Ishikawa (cell line): ENCODE data around the gene UTS2B.

Source experiments
- CEBPB ChIP-seq: IDR thresholded peaks from 2 replicates; pipeline ENCODE4 v1.6.1; 2012
- EGR1 ChIP-seq: IDR thresholded peaks from 2 replicates; pipeline ENCODE4 v1.6.1; 2012
- EP300 ChIP-seq: IDR thresholded peaks from 2 replicates; pipeline ENCODE4 v1.6.1; 2012; ENCODE audit warnings: borderline replicate concordance
- REST ChIP-seq: IDR thresholded peaks from 2 replicates; pipeline ENCODE4 v1.6.1; 2012; ENCODE audit warnings: low read depth, mild to moderate bottlenecking
- TAF1 ChIP-seq: IDR thresholded peaks from 2 replicates; pipeline ENCODE4 v1.6.1; 2012; ENCODE audit warnings: low read depth, mild to moderate bottlenecking
- USF1 ChIP-seq: IDR thresholded peaks from 2 replicates; pipeline ENCODE4 v1.6.1; 2012
- YY1 ChIP-seq: IDR thresholded peaks from 2 replicates; pipeline ENCODE4 v1.6.1; 2012; ENCODE audit warnings: low read depth

- TF ChIP-seq USF1 (no peak), EP300 (no peak), REST (no peak), TAF1 (no peak), CEBPB (no peak), YY1 (no peak), EGR1 (no peak)
These were observed 36.0 kb downstream of the UTS2B start for GRCh38 chr3:191294291-191294690.
